Left hindlimb (tissue), 1 donor: Measurements from ENCODE around the gene NEBL.

Source experiments
- DNase-seq: peaks from one replicate; pipeline ENCODE4 v3.0.0-alpha.2; 2018

Gene NEBL

DNA sequence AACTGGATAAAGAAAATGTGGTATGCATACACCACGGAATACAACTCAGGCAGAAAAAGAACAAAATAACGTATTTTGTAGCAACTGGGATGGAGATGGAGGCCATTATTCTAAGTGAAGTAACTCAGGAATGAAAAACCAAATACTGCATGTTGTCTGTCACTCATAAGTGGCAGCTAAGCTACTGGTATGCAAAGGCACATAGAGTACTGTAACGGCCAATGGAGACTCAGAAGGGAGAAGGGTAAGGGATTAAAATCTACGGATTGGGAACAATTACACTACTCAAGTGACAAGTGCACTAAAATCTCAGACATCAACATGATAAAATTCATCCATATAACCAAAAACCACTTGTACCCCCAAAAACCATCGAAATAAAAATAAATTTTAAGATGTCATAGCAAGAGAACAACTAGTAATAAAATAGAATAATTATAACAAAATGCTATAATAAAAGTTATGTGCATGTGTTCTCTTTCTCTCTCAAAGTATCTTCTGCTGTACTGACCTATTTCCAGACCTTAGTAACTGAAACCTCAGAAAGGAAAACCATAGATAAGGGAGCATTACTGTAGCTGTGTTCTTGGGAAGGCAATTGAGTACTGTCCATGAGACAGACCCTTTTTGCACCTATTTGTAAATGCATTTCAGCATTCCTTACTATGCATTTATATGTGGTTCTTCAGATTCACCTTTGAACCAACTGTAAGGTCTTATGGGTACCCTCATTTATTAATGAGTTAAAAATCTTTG is 6.7 kb upstream of the NEBL start:
- no peak for DNase-seq

- no peak for DNase-seq
Measured at GRCh38 chr10:20901110-20901509, 4.0 kb upstream of the NEBL start.

DNA sequence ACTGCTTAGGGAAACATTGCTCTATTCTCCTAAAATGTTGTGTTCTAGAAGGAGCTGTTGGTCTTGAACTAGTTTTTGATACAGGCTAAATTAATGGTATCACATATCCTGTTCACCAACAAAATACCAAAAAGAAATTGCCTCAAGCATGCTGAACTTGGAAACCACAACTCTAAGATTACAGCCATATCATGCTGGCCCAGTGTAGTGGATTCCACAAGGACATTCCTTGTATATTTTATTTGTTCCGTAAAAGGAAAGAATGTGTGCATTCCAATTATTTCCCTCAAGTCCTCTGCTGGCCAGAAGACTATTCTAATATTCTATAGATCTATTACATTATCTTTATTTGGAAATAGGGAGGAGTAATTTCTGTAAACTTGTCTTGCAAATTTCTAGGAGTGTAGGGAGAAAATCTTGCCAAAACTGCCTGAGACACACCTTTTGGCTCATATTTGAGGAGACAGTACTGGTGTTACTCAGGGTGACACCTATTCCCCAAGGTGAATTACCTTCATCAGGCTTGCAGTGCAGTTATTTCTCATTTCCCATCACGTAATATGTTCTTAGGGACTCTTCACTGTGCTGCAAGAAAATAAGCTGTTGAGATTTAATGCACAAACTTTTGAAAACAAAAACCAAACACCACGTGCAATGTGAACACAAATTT is 1.9 kb upstream of the NEBL start:
- peak; percentile 27 for DNase-seq

DNA sequence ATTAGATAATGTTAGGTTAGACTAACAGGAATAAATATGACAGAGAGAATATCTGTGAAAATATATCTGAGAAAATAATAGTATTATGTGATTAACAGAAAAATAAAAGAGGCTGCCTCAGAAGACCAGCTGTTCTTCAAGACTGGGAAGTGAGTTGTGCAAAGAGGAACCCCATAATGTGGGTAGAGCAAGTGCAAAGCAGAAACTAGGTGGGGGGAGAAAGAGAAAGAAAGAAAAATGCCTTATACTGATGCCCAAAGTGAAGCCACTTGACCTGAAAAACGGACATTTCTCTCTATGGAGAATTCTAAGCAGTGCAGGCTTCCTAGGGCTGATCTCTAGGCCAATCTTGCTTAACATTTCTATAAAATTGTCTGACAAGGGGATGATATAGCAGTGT is 3.8 kb downstream of the NEBL start:
- no peak for DNase-seq

DNA sequence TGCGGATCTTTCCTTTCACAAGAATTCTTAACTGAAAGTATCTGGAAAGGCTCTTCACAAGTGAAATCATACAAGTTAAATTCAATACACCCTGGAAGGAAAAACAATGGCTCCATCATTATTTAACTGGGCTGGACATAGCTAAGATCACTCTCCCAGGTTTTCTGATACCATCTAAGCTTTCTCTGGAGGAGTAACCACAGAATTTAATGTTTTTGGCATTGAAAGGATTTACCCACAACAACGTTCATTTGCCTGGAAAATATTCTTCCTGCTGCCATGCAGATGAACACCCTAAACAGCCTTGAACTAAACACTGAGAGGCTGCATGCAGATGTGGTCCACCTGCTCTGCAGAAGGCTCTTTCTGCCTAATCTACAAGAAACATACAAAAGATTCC is 4.3 kb downstream of the NEBL start:
- DNase-seq: no peak

- no peak for DNase-seq
Measured at GRCh38 chr10:20892011-20892585, 5.0 kb downstream of the NEBL start.

- no peak for DNase-seq
Measured at GRCh38 chr10:20891338-20891714, 5.8 kb downstream of the NEBL start.

- no peak for DNase-seq
Measured at GRCh38 chr10:20890491-20891337, 6.4 kb downstream of the NEBL start.

- DNase-seq: no peak
Measured at GRCh38 chr10:20890009-20890408, 7.1 kb downstream of the NEBL start.

GRCh38 chr10:20888620-20889330 is 8.3 kb downstream of the NEBL start:
- no peak for DNase-seq

DNA sequence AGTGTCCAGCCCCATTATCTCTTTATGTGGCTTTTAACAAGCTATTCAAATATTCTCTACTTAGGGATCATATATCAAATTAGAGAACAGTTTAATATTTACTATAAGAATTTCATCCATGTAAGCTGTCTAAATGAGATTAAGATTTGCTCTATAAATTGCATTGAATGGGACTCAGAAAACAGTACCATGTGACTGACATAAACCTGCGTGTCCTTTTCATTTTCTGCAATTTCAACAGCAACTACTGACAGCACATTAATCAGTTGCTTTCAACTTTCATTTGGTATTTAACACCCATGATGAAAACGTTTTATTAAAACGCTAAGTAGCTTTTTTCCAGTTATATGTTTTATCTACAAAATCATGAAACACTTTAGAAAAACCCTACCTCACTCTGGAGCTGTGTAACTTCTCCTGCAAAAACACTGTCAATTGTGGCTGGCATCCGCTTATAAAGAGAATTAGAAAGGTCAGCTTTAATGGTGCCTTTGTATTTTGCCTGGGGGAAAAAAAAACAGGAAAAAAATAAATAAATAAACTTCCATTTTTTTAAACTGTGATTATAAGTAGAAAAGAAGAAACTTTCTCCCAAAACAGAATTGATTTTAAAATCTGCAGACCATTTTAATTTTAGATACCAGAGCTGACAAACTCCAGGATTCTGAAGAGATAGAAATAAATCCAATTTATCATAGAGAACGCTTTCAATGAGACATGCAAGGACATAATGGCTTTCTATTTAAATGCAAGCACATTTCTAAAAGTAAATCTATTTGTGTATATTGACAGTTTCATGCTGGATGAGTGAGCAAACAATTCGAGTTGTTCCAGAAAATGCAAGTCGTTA is 9.2 kb downstream of the NEBL start:
- DNase-seq: no peak

- DNase-seq: no peak
Measured at GRCh38 chr10:20885678-20886077, 11.4 kb downstream of the NEBL start.

- no peak for DNase-seq
Measured at GRCh38 chr10:20883552-20883951, 13.6 kb downstream of the NEBL start.

DNA sequence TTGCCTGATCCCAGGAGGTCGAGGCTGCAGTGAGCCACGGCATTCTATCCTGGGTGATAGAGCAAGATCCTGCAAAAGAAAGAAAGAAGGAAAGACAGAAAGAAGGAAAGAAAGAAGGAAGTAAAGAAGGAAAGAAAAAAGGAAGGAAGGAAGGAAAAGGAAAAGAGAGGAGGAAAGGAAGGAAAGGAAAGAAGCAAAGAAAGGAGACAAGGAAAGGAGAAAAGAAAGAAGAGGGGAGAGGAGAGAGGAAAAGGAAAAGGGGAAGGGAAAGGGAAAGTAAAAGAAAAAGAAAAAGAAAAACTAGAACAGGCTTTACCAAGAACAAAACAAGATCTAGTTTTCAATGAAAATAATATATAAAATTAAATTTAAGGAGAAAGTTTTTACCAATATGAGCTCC is 15.0 kb downstream of the NEBL start:
- no peak for DNase-seq

- no peak for DNase-seq
Measured at GRCh38 chr10:20879136-20879535, 18.0 kb downstream of the NEBL start.

GRCh38 chr10:20877986-20878983 is 18.8 kb downstream of the NEBL start:
- DNase-seq: no peak

- no peak for DNase-seq
Measured at GRCh38 chr10:20877554-20877953, 19.6 kb downstream of the NEBL start.

DNA sequence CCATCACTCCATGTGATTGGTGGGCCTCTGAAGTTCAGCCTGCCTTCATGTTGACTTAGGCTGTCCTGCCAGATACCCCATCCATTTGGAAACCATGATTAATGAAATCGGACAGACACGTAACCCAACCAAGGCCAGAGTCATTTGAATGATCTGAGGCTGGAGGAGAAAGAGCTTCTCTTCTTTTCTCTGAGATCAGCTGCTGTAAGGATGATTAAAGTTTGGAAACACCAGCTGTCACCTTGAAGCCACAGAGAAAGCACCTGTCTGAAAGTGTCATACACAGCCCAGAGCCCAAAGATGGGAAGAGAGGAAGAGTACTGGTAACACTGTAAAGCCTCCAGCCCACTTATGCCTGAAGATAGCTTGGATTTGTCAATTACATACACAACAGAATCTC is 22.9 kb downstream of the NEBL start:
- DNase-seq: no peak

- DNase-seq: no peak
Measured at GRCh38 chr10:20871970-20872369, 25.1 kb downstream of the NEBL start.

DNA sequence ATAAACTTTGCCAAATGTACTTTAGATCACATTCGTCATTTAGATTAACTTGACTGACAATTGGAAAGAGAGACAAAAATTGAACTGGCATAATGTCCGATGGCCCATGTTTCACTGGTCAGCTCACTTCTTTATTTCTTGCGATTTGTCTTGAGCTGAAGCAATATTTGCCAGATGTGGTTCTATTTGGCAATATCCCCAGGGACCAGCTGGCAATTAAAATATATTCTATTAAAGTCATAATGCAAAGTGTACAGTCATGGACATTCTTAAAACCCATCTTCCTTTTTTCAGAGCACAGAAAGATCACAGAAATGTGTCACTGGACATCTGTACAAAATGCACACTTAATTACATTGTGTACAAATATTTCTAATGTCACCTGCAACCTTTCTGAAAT is 26.3 kb downstream of the NEBL start:
- no peak for DNase-seq

- no peak for DNase-seq
Measured at GRCh38 chr10:20863008-20863407, 34.1 kb downstream of the NEBL start.
